ENCODE measurements around the gene ANKRD55. TPM values are rescaled to one million over a fixed set of nuclear protein-coding genes. Genes with fewer than 3 reads are reported as not detected.

The ANKRD55 gene
- total RNA-seq, 2 experiments from 2014 or later: not detected

DNA sequence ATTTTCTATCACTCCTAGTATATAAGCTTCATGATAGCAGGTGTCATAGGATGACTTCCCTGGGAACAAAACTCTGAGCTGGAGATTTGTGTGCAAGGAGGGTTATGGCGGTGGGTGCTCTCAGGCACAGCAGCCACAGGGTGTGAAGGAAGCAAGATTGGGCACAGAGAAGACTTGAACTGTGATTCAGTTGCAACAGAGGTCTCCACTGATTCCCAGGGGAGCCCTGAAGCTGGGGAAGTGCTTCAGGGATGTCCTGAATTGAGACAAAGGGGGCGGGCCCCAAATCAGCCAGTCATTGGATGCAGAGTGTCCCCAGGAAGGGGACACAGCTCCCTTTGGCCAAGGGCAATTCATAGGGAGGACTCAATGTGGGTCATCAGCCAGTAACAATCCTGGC is 44.4 kb upstream of the ANKRD55 start:
- Histone ChIP-seq H3K9me2 (ENCODE audit: insufficient read depth, low read length) (no peaks in the 10 kb centered on the region), H2AFZ (ENCODE audit: low read length) (no peak overlapping the region), H4K20me1 (ENCODE audit: insufficient read depth, low read length) (no peaks in the 10 kb centered on the region), H3K79me2 (ENCODE audit: insufficient read depth, low read depth, low read length) (no peaks in the 10 kb centered on the region), H3K9me3 (ENCODE audit: low read length) (no peaks in the 10 kb centered on the region), H3K4me3 (ENCODE audit: low read depth, low read length, poor library complexity, severe bottlenecking) (no peak overlapping the region), H3K4me1 (ENCODE audit: insufficient read depth, low read length, poor library complexity, severe bottlenecking) (no peaks in the 10 kb centered on the region), H3K27ac (ENCODE audit: low read depth, low read length, poor library complexity, severe bottlenecking) (no peak overlapping the region), H3K4me2 (ENCODE audit: low read length) (no peak overlapping the region), H3K36me3 (ENCODE audit: insufficient read depth, low read length) (no peaks in the 10 kb centered on the region)
- ChIA-PET CTCF (ENCODE audit: unreplicated experiment) (no interaction called here), POLR2A (no interaction called here)
- TF ChIP-seq EZH2phosphoT487 (IDR thresholded peaks at IDR 0.05; ENCODE audit: borderline replicate concordance, low read depth, low read length): no peak
- TF ChIP-seq, protein P1, sequence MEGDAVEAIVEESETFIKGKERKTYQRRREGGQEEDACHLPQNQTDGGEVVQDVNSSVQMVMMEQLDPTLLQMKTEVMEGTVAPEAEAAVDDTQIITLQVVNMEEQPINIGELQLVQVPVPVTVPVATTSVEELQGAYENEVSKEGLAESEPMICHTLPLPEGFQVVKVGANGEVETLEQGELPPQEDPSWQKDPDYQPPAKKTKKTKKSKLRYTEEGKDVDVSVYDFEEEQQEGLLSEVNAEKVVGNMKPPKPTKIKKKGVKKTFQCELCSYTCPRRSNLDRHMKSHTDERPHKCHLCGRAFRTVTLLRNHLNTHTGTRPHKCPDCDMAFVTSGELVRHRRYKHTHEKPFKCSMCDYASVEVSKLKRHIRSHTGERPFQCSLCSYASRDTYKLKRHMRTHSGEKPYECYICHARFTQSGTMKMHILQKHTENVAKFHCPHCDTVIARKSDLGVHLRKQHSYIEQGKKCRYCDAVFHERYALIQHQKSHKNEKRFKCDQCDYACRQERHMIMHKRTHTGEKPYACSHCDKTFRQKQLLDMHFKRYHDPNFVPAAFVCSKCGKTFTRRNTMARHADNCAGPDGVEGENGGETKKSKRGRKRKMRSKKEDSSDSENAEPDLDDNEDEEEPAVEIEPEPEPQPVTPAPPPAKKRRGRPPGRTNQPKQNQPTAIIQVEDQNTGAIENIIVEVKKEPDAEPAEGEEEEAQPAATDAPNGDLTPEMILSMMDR (conservative IDR thresholded peaks at IDR 0.05; ENCODE audit: low read length): no peak
- BruUV-seq (replicated peaks): no TSS peak
- no peak for DNase-seq (ENCODE audit: low spot score)
- intact Hi-C loops (cut with micrococcal nuclease; ENCODE audit: unreplicated experiment): loop anchor here (10.0 kb wide), 1 partner anchor 397 kb away; no protein-coding TSS in a partner anchor

DNA sequence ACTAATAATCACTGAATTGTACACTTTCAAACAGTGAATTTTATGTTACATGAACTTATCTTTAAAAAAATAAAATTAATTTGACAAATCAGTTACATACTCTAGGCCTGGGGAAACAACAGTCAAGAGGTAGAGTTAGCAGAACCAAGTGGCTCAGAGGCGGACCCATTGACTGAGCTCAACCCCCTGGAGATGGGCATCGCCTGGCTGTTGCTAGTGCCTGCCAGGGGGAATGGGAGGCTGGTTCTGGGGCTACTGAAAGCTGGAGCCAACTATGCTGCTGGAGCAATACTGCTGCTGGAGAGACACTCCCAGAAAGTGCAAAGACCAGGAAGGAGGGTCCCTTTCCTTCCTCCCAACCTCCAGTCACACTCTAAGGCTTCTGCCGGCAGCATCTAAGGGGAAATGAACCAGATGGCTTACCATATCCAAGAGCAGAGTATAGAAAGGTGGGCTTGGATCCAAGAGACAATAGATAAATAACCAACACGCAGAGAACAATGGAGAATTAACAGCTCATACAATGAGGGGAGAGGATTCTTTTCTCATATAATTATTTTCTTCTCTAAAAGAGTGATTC is 40.3 kb upstream of the ANKRD55 start:
- Histone ChIP-seq H4K20me1 (ENCODE audit: insufficient read depth, low read length) (no peaks in the 10 kb centered on the region), H3K36me3 (ENCODE audit: insufficient read depth, low read length) (no peaks in the 10 kb centered on the region), H3K4me3 (ENCODE audit: low read depth, low read length, poor library complexity, severe bottlenecking) (no peak overlapping the region), H2AFZ (ENCODE audit: low read length) (no peak overlapping the region), H3K79me2 (ENCODE audit: insufficient read depth, low read depth, low read length) (no peaks in the 10 kb centered on the region), H3K9me2 (ENCODE audit: insufficient read depth, low read length) (no peaks in the 10 kb centered on the region), H3K9me3 (ENCODE audit: low read length) (no peaks in the 10 kb centered on the region), H3K4me1 (ENCODE audit: insufficient read depth, low read length, poor library complexity, severe bottlenecking) (no peaks in the 10 kb centered on the region), H3K4me2 (ENCODE audit: low read length) (no peak overlapping the region), H3K27ac (ENCODE audit: low read depth, low read length, poor library complexity, severe bottlenecking) (no peak overlapping the region)
- ChIA-PET POLR2A (interaction anchor here (1.4 kb wide), 1 partner anchor 142 kb away, joined by 3 read pairs; no protein-coding TSS in a partner anchor), CTCF (ENCODE audit: unreplicated experiment) (no interaction called here)
- BruUV-seq (replicated peaks): no TSS peak
- TF ChIP-seq, protein P1 (conservative IDR thresholded peaks at IDR 0.05; ENCODE audit: low read length): no peak
- TF ChIP-seq EZH2phosphoT487 (IDR thresholded peaks at IDR 0.05; ENCODE audit: borderline replicate concordance, low read depth, low read length): no peak
- intact Hi-C loops (cut with micrococcal nuclease; ENCODE audit: unreplicated experiment): loop anchor here (5.0 to 10.0 kb wide), 2 partner anchors 209 to 401 kb away; no protein-coding TSS in a partner anchor
- no peak for DNase-seq (ENCODE audit: low spot score)

DNA sequence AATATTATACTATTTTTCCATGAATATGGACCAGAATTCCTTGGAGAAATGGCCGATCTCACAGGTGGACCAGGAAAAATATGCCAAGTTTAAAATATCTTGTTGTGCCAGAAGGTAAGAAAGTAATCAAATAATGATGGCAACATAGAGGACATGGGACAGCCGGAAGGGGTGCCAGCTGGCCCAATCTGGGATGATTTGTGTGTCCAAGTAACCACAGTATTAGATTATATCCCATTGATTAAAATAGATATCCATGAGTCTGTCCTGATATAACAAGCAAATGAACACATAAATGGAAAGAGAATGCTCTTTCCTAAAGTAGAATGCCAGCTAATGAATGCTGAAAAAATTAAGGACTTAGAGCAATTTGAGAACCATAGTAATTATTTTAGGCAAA is 39.6 kb upstream of the ANKRD55 start:
- intact Hi-C loops (cut with micrococcal nuclease; ENCODE audit: unreplicated experiment): loop anchor here (5.0 to 10.0 kb wide), 2 partner anchors 210 to 402 kb away; no protein-coding TSS in a partner anchor
- no peaks in the 10 kb centered on the region for H4K20me1 ChIP-seq (ENCODE audit: insufficient read depth, low read length)
- DNase-seq (ENCODE audit: low spot score): no peak
- H3K4me1 ChIP-seq (ENCODE audit: insufficient read depth, low read length, poor library complexity, severe bottlenecking): no peaks in the 10 kb centered on the region
- BruUV-seq (replicated peaks): no TSS peak
- CTCF ChIA-PET (ENCODE audit: unreplicated experiment): no interaction called here
- H3K9me3 ChIP-seq (ENCODE audit: low read length): no peaks in the 10 kb centered on the region
- POLR2A ChIA-PET: interaction anchor here (0.6 to 1.4 kb wide), 3 partner anchors 134 to 303 kb away, joined by 3 to 4 read pairs (median 3); no protein-coding TSS in a partner anchor
- no peaks in the 10 kb centered on the region for H3K36me3 ChIP-seq (ENCODE audit: insufficient read depth, low read length)
- TF ChIP-seq EZH2phosphoT487 (IDR thresholded peaks at IDR 0.05; ENCODE audit: borderline replicate concordance, low read depth, low read length): no peak
- TF ChIP-seq, protein P1 (conservative IDR thresholded peaks at IDR 0.05; ENCODE audit: low read length): no peak
- H2AFZ ChIP-seq (ENCODE audit: low read length): no peak overlapping the region
- no peak overlapping the region for H3K4me3 ChIP-seq (ENCODE audit: low read depth, low read length, poor library complexity, severe bottlenecking)
- H3K4me2 ChIP-seq (ENCODE audit: low read length): no peak overlapping the region
- H3K9me2 ChIP-seq (ENCODE audit: insufficient read depth, low read length): no peaks in the 10 kb centered on the region
- H3K79me2 ChIP-seq (ENCODE audit: insufficient read depth, low read depth, low read length): no peaks in the 10 kb centered on the region
- H3K27ac ChIP-seq (ENCODE audit: low read depth, low read length, poor library complexity, severe bottlenecking): no peak overlapping the region
